HepG2 (cell line): ENCODE results near the gene CEACAM21. TPM values are rescaled to one million over a fixed set of nuclear protein-coding genes. Genes with fewer than 3 reads are reported as not detected.

Experiments used
- ATAC-seq: fragments of 200-7000 bp; cut with Tn5 transposase; 3 replicates; pipeline ENCODE4 v1.9.1; 2020; ENCODE audit warnings: mild to moderate bottlenecking, moderate library complexity
- BruUV-seq: library from RNA; stranded (reverse); fragments of 400-500 nt; replicated peaks from 2 replicates; lab custom pipeline; 2021; lab: Mats Ljungman, UMichigan
- CTCF ChIA-PET: fragments of 300-600 bp; formaldehyde crosslinking; extraction: SDS; loops from one replicate; lab custom pipeline; 2021; ENCODE audit warnings: low total read pairs, inconsistent platforms, low intra/inter-chr PET ratio; lab: Yijun Ruan, JAX
- POLR2A ChIA-PET: fragments of 350-600 bp; sonication (Branson Sonifier 250); formaldehyde crosslinking; loops from one replicate; lab custom pipeline; 2020; ENCODE audit warnings: antibody characterized with exemption, inconsistent platforms; lab: Yijun Ruan, JAX
- DNase-seq: peaks from one replicate; pipeline ENCODE4 v3.0.0-alpha.2; 2015; ENCODE audit warnings: low spot score
- FAIRE-seq: peaks from 3 replicates; lab custom pipeline; 2011; peaks lifted over from hg19 to GRCh38; lab: Jason Lieb, UNC
- H2AFZ ChIP-seq: one replicate; pipeline ENCODE4 v1.6.1; 2011; ENCODE audit warnings: low read length, inconsistent platforms
- H3K27ac ChIP-seq: fragments of 300-600 bp; 3 replicates; pipeline ENCODE4 v1.8.0; 2011; ENCODE audit warnings: mixed run types, mild to moderate bottlenecking, mixed read lengths, low read length, inconsistent platforms; ENCODE audit not compliant: insufficient read depth; ENCODE audit errors: extremely low read length
- H3K27me3 ChIP-seq, 2 experiments: fragments of 200-600 bp in 1 of 2; 2 replicates in 1 of 2; 3 replicates in 1 of 2; pipeline versions ENCODE4 v1.6.0 to v1.8.0; 2011; ENCODE audit warnings: low read length in 2 of 2, mild to moderate bottlenecking in 2 of 2, moderate library complexity in 2 of 2, inconsistent platforms in 1 of 2; ENCODE audit not compliant: insufficient read depth in 2 of 2, control insufficient read depth in 1 of 2
- H3K36me3 ChIP-seq, 2 experiments: fragments of 200-600 bp in 1 of 2; replicated peaks in 1 of 2; 2 replicates in 1 of 2; 3 replicates in 1 of 2; pipeline versions ENCODE4 v1.5.1 to v1.8.0; 2011; ENCODE audit warnings: low read length in 2 of 2, inconsistent platforms in 1 of 2; ENCODE audit not compliant: insufficient read depth in 2 of 2, control insufficient read depth in 1 of 2
- H3K4me1 ChIP-seq: 2 replicates; pipeline ENCODE4 v1.5.1; 2012; ENCODE audit warnings: low read length, inconsistent platforms; ENCODE audit not compliant: insufficient read depth
- H3K4me2 ChIP-seq: 2 replicates; pipeline ENCODE4 v1.6.0; 2011; ENCODE audit warnings: low read depth, low read length, inconsistent platforms
- H3K4me3 ChIP-seq, 3 experiments: fragments of 200-600 bp in 1 of 3; sonication (generic), shearing (Covaris generic) in 1 of 3; replicated peaks in 1 of 3; 2 replicates each; pipeline ENCODE4 v1.5.1; 2011 to 2016; ENCODE audit warnings: low read length in 3 of 3, inconsistent platforms in 2 of 3, low read depth in 2 of 3, mild to moderate bottlenecking in 2 of 3, control low read depth in 1 of 3, mixed read lengths in 1 of 3; ENCODE audit not compliant: insufficient read depth in 1 of 3
- H3K79me2 ChIP-seq: one replicate; pipeline ENCODE4 v1.6.1; 2011; ENCODE audit warnings: low read length, inconsistent platforms; ENCODE audit not compliant: insufficient read depth
- H3K9ac ChIP-seq: 2 replicates; pipeline ENCODE4 v1.6.0; 2011; ENCODE audit warnings: mild to moderate bottlenecking, low read depth, low read length, inconsistent platforms; ENCODE audit not compliant: insufficient read depth
- H3K9me3 ChIP-seq: 2 replicates; pipeline ENCODE4 v1.5.1; 2012; ENCODE audit warnings: mild to moderate bottlenecking, low read length
- H4K20me1 ChIP-seq: 2 replicates; pipeline ENCODE4 v1.6.0; 2011; ENCODE audit warnings: inconsistent platforms, mild to moderate bottlenecking, low read length, moderate library complexity; ENCODE audit not compliant: insufficient read depth
- HNRNPL ChIP-seq: fragments of 200-400 bp; formaldehyde crosslinking; IDR thresholded peaks from 2 replicates; pipeline ENCODE4 v1.6.1; 2017; ENCODE audit warnings: mild to moderate bottlenecking, low read depth, low read length
- JUN ChIP-seq: sonication (generic); formaldehyde crosslinking; IDR thresholded peaks from 2 replicates; pipeline ENCODE4 v1.4.0; 2020; ENCODE audit warnings: mild to moderate bottlenecking, missing genetic modification reagents
- MYNN ChIP-seq: sonication (generic); formaldehyde crosslinking; IDR thresholded peaks from 2 replicates; pipeline ENCODE4 v1.4.0; 2020; ENCODE audit warnings: mild to moderate bottlenecking, low read depth, missing genetic modification reagents
- RXRB ChIP-seq: IDR thresholded peaks from 2 replicates; pipeline ENCODE4 v1.6.1; 2016; ENCODE audit warnings: borderline replicate concordance, missing genetic modification reagents, missing compliant biosample characterization
- STAG1 ChIP-seq: sonication (generic); formaldehyde crosslinking; IDR thresholded peaks from 2 replicates; pipeline ENCODE4 v1.4.0; 2020; ENCODE audit warnings: missing genetic modification reagents
- YEATS4 ChIP-seq: sonication (generic); formaldehyde crosslinking; IDR thresholded peaks from 2 replicates; pipeline ENCODE4 v1.4.0; 2020; ENCODE audit warnings: missing genetic modification reagents, borderline replicate concordance
- ZNF232 ChIP-seq: sonication (generic); formaldehyde crosslinking; IDR thresholded peaks from 2 replicates; pipeline ENCODE4 v1.4.0; 2020; ENCODE audit warnings: missing genetic modification reagents, borderline replicate concordance
- ZSCAN12 ChIP-seq: sonication (generic); formaldehyde crosslinking; IDR thresholded peaks from 2 replicates; pipeline ENCODE4 v1.9.0; 2021; ENCODE audit warnings: mild to moderate bottlenecking, missing genetic modification reagents
- WGBS: methylation state at CpG from one replicate; pipeline ENCODE4 v1.1.6; 2017; ENCODE audit warnings: low lambda C conversion rate; 5-methylcytosine and 5-hydroxymethylcytosine counted together
- in situ Hi-C: cut with HindIII; loops from 2 replicates; pipeline ENCODE4 v1.10.0; 2017; ENCODE audit warnings: low pct_unique_long_range_greater_than_20kb; ENCODE audit not compliant: extremely low pct_ligation_motif_present
- intact Hi-C: fragments of 100-400 bp; cut with micrococcal nuclease; formaldehyde crosslinking; loops from one replicate; pipeline ENCODE4 v1.10.0; 2022; ENCODE audit not compliant: unreplicated experiment
- polyA plus RNA-seq, 8 experiments: library from polyadenylated mRNA; depleted of rRNA in 3 of 8; stranded (reverse) in 7 of 8; unstranded in 1 of 8; fragments of >200 nt; fragmentation: Illumina TruSeq in 4 of 8; extraction: Trizol in 4 of 8; gene quantifications; 2 replicates each; pipeline versions ENCODE4 v1.2.1 to v1.2.3, GENCODE V29; 2011 to 2016; ENCODE audit warnings: low read depth in 4 of 8, missing spikeins in 1 of 8, mixed read lengths in 1 of 8; ENCODE audit not compliant: insufficient read depth in 1 of 8
- total RNA-seq, 5 experiments: library from RNA; depleted of rRNA; stranded (reverse); fragments of >200 nt; fragmentation: Illumina TruSeq; extraction: Trizol; gene quantifications; 2 replicates each; pipeline ENCODE4 v1.2.3, GENCODE V29; 2016; ENCODE audit warnings: low read depth in 1 of 5
- TF ChIP-seq, protein P1 (sequence below): sonication (generic); formaldehyde crosslinking; IDR thresholded peaks from 2 replicates; pipeline ENCODE4 v1.5.0; 2020; ENCODE audit warnings: mild to moderate bottlenecking, missing genetic modification reagents, moderate library complexity
- TF ChIP-seq, protein P2 (sequence below): sonication (generic); formaldehyde crosslinking; IDR thresholded peaks from 2 replicates; pipeline ENCODE4 v1.8.0; 2022; ENCODE audit warnings: low read depth, missing genetic modification reagents
- TF ChIP-seq, protein P3 (sequence below): sonication (generic); formaldehyde crosslinking; IDR thresholded peaks from 2 replicates; pipeline ENCODE4 v1.4.0; 2020; ENCODE audit warnings: missing genetic modification reagents, mild to moderate bottlenecking, borderline replicate concordance
- TF ChIP-seq, protein P4 (sequence below): sonication (generic); formaldehyde crosslinking; IDR thresholded peaks from 2 replicates; pipeline ENCODE4 v1.4.0; 2020; ENCODE audit warnings: mild to moderate bottlenecking, missing genetic modification reagents

CEACAM21 gene
- total and polyA plus RNA-seq, 2 of the 13 experiments (the other 11 are each of a cell fraction or from before 2014, with no cell fraction given): 0.05 TPM; not detected in 1

DNA sequence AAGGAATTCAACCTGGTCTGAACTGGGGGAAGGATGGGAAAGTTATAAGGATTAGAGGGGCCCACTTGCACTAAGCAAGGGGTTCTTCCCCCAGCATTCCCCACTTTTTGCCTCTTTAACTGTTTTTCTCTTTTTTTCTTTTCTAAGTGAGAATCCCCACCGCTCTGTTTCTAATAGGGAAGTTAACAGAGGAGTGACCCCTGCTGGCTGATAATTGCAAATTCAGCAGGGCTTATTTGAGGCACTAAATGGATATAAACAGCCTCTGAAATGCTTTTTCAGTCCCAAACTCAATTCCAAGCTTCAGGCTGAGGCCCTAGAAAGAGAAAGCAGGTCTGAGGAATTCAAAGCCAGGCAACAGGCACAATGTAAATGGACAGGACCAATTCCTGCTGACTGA lies 38.2 kb upstream of the CEACAM21 start:
- no peak overlapping the region for H3K4me3 ChIP-seq
- intact Hi-C loops: no loop called here
- H3K4me2 ChIP-seq: no peak overlapping the region
- POLR2A ChIA-PET: no interaction called here
- no peaks in the 10 kb centered on the region for H4K20me1 ChIP-seq
- TF ChIP-seq HNRNPL (no peak), YEATS4 (CRISPR knock-in tag) (no peak), STAG1 (CRISPR knock-in tag) (peak; percentile 24), ZSCAN12 (CRISPR knock-in tag) (no peak), JUN (CRISPR knock-in tag) (no peak), MYNN (CRISPR knock-in tag) (no peak), RXRB (no peak), ZNF232 (CRISPR knock-in tag) (no peak)
- TF ChIP-seq, protein P1, sequence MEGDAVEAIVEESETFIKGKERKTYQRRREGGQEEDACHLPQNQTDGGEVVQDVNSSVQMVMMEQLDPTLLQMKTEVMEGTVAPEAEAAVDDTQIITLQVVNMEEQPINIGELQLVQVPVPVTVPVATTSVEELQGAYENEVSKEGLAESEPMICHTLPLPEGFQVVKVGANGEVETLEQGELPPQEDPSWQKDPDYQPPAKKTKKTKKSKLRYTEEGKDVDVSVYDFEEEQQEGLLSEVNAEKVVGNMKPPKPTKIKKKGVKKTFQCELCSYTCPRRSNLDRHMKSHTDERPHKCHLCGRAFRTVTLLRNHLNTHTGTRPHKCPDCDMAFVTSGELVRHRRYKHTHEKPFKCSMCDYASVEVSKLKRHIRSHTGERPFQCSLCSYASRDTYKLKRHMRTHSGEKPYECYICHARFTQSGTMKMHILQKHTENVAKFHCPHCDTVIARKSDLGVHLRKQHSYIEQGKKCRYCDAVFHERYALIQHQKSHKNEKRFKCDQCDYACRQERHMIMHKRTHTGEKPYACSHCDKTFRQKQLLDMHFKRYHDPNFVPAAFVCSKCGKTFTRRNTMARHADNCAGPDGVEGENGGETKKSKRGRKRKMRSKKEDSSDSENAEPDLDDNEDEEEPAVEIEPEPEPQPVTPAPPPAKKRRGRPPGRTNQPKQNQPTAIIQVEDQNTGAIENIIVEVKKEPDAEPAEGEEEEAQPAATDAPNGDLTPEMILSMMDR (CRISPR knock-in tag): peak; percentile 43; the same call in 1 of the 2 replicates
- TF ChIP-seq, protein P2, sequence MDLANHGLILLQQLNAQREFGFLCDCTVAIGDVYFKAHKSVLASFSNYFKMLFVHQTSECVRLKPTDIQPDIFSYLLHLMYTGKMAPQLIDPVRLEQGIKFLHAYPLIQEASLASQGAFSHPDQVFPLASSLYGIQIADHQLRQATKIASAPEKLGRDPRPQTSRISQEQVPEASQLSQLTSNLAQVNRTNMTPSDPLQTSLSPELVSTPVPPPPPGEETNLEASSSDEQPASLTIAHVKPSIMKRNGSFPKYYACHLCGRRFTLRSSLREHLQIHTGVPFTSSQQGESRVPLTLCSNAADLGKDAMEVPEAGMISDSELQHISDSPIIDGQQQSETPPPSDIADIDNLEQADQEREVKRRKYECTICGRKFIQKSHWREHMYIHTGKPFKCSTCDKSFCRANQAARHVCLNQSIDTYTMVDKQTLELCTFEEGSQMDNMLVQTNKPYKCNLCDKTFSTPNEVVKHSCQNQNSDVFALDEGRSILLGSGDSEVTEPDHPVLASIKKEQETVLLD: no peak
- TF ChIP-seq, protein P3, sequence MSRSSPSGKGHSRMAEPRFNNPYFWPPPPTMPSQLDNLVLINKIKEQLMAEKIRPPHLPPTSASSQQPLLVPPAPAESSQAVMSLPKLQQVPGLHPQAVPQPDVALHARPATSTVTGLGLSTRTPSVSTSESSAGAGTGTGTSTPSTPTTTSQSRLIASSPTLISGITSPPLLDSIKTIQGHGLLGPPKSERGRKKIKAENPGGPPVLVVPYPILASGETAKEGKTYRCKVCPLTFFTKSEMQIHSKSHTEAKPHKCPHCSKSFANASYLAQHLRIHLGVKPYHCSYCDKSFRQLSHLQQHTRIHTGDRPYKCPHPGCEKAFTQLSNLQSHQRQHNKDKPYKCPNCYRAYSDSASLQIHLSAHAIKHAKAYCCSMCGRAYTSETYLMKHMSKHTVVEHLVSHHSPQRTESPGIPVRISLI (CRISPR knock-in tag): no peak
- TF ChIP-seq, protein P4, sequence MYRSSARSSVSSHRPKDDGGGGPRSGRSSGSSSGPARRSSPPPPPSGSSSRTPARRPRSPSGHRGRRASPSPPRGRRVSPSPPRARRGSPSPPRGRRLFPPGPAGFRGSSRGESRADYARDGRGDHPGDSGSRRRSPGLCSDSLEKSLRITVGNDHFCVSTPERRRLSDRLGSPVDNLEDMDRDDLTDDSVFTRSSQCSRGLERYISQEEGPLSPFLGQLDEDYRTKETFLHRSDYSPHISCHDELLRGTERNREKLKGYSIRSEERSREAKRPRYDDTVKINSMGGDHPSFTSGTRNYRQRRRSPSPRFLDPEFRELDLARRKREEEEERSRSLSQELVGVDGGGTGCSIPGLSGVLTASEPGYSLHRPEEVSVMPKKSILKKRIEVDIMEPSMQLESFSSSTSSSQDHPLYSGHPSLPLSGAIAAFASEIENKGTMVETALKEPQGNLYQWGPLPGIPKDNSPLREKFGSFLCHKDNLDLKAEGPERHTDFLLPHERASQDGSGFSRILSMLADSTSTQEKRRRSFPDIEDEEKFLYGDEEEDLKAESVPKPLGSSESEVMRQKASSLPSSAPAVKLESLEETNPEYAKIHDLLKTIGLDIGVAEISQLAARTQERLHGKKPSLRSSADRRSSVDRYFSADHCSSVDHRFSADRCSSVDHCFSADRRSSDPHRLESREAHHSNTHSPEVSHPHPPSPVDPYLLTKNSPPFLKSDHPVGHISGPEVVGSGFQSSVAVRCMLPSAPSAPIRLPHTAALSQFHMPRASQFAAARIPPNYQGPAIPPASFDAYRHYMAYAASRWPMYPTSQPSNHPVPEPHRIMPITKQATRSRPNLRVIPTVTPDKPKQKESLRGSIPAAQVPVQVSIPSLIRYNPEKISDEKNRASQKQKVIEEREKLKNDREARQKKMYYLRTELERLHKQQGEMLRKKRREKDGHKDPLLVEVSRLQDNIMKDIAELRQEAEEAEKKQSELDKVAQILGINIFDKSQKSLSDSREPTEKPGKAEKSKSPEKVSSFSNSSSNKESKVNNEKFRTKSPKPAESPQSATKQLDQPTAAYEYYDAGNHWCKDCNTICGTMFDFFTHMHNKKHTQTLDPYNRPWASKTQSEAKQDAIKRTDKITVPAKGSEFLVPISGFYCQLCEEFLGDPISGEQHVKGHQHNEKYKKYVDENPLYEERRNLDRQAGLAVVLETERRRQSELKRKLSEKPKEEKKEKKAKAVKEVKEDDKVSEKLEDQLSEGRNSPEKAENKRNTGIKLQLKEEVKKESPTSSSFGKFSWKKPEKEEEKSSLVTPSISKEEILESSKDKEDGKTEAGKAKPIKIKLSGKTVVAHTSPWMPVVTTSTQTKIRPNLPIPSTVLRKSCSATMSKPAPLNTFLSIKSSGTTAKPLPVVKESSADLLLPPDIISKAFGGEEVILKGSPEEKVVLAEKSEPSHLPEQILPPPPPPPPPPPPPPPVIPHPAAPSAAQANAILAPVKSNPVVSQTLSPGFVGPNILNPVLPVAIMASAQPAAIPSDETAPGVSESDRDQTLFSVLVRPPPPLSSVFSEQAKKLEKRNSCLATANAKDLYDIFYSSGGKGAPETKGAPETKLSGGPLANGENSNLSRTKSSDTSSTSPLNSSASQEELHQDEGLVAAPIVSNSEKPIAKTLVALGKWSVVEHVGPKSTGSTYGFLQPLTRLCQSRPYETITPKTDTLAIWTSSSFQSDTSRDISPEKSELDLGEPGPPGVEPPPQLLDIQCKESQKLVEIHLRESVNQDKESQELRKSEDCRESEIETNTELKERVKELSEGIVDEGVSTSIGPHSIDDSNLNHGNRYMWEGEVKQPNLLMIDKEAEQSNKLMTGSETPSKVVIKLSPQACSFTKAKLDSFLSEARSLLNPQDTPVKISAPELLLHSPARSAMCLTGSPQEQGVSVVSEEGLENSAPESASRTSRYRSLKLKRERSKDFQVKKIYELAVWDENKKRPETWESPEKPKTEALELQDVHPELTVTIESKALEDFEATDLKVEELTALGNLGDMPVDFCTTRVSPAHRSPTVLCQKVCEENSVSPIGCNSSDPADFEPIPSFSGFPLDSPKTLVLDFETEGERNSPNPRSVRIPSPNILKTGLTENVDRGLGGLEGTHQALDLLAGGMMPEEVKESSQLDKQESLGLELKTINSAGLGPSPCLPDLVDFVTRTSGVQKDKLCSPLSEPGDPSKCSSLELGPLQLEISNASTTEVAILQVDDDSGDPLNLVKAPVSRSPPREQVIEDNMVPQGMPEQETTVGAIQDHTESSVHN (CRISPR knock-in tag): no peak
- TF ChIP-seq, all 625 proteins: peak for 2
- no peak overlapping the region for H3K27ac ChIP-seq
- CTCF ChIA-PET: interaction anchor here (1.7 kb wide), 1 partner anchor 88 kb away, joined by 12 read pairs; no protein-coding TSS in a partner anchor
- in situ Hi-C loops: no loop called here
- H3K36me3 ChIP-seq: no peaks in the 10 kb centered on the region
- peak; percentile 6 for DNase-seq
- BruUV-seq: no TSS peak
- no peak overlapping the region for H2AFZ ChIP-seq
- ATAC-seq: no peak
- 53% methylated on average over 1 of the region's 1 CpG for WGBS
- no peak overlapping the region for H3K9ac ChIP-seq
- no peaks in the 10 kb centered on the region for H3K9me3 ChIP-seq
- FAIRE-seq: no peak
- no peaks in the 10 kb centered on the region for H3K4me1 ChIP-seq
- H3K79me2 ChIP-seq: no peaks in the 10 kb centered on the region
- H3K27me3 ChIP-seq: peaks cover 0 to 13% of the 10 kb centered on the region in 2 experiments; a peak in 1 of 5 replicates
